MM.1S (cell line): ENCODE measurements around the gene DIAPH3.

Source experiments
- DNase-seq: peaks from one replicate; pipeline ENCODE4 v3.0.0-alpha.2; 2015
- H2AFZ ChIP-seq: fragments of 300-600 bp; sonication (generic); 2 replicates; pipeline ENCODE4 v1.6.0; 2016; ENCODE audit warnings: antibody characterized with exemption, low read length
- H3F3A ChIP-seq: fragments of 300-600 bp; sonication (generic); 2 replicates; pipeline ENCODE4 v1.6.1; 2016; ENCODE audit warnings: mild to moderate bottlenecking, antibody characterized with exemption, low read length, moderate library complexity, mixed read lengths; ENCODE audit not compliant: insufficient read depth
- H3K27ac ChIP-seq: fragments of 300-600 bp; sonication (generic); 2 replicates; pipeline ENCODE4 v1.5.1; 2016; ENCODE audit warnings: mild to moderate bottlenecking, low read length
- H3K27me3 ChIP-seq: fragments of 300-600 bp; sonication (generic); replicated peaks from 2 replicates; pipeline ENCODE4 v1.6.0; 2016; ENCODE audit warnings: low read length; ENCODE audit not compliant: insufficient read depth
- H3K36me3 ChIP-seq: fragments of 300-600 bp; sonication (generic); replicated peaks from 2 replicates; pipeline ENCODE4 v1.6.1; 2016; ENCODE audit warnings: mild to moderate bottlenecking, low read length, mixed read lengths; ENCODE audit not compliant: insufficient read depth
- H3K4me1 ChIP-seq: fragments of 300-600 bp; sonication (generic); 2 replicates; pipeline ENCODE4 v1.6.1; 2016; ENCODE audit warnings: low read length, mixed read lengths
- H3K4me2 ChIP-seq: fragments of 300-600 bp; sonication (generic); 2 replicates; pipeline ENCODE4 v1.6.0; 2016; ENCODE audit warnings: low read depth, low read length
- H3K4me3 ChIP-seq: fragments of 300-600 bp; sonication (generic); 2 replicates; pipeline ENCODE4 v1.5.1; 2016; ENCODE audit warnings: low read length, mixed read lengths
- H3K79me2 ChIP-seq: fragments of 300-600 bp; sonication (generic); 2 replicates; pipeline ENCODE4 v1.6.1; 2016; ENCODE audit warnings: mixed run types, low read length, mixed read lengths
- H3K9ac ChIP-seq: fragments of 300-600 bp; sonication (generic); 2 replicates; pipeline ENCODE4 v1.6.1; 2016; ENCODE audit warnings: low read length, mixed read lengths
- H3K9me2 ChIP-seq: fragments of 300-600 bp; sonication (generic); replicated peaks from 2 replicates; pipeline ENCODE4 v1.6.1; 2016; ENCODE audit warnings: mild to moderate bottlenecking, low read length, mixed read lengths; ENCODE audit not compliant: insufficient read depth
- H3K9me3 ChIP-seq: fragments of 300-600 bp; sonication (generic); replicated peaks from 2 replicates; pipeline ENCODE4 v1.6.1; 2016; ENCODE audit warnings: mild to moderate bottlenecking, low read length, mixed read lengths; ENCODE audit not compliant: insufficient read depth
- H4K20me1 ChIP-seq: fragments of 300-600 bp; sonication (generic); 2 replicates; pipeline ENCODE4 v1.6.1; 2016; ENCODE audit warnings: mild to moderate bottlenecking, low read length, moderate library complexity, mixed read lengths; ENCODE audit not compliant: insufficient read depth
- EZH2 ChIP-seq: fragments of 300-600 bp; sonication (generic); optimal IDR thresholded peaks from 2 replicates; pipeline ENCODE3; 2017; ENCODE audit warnings: low read depth, mild to moderate bottlenecking, antibody characterized with exemption, low read length, mixed read lengths
- EZH2phosphoT487 ChIP-seq: fragments of 300-600 bp; sonication (generic); IDR thresholded peaks from 2 replicates; pipeline ENCODE4 v1.6.1; 2018; ENCODE audit warnings: antibody characterized with exemption, low read length
- TF ChIP-seq, protein P1 (sequence below): fragments of 300-600 bp; sonication (generic); IDR thresholded peaks from 2 replicates; pipeline ENCODE4 v1.5.1; 2016; ENCODE audit warnings: antibody characterized with exemption, low read length, mixed read lengths

Gene DIAPH3

DNA sequence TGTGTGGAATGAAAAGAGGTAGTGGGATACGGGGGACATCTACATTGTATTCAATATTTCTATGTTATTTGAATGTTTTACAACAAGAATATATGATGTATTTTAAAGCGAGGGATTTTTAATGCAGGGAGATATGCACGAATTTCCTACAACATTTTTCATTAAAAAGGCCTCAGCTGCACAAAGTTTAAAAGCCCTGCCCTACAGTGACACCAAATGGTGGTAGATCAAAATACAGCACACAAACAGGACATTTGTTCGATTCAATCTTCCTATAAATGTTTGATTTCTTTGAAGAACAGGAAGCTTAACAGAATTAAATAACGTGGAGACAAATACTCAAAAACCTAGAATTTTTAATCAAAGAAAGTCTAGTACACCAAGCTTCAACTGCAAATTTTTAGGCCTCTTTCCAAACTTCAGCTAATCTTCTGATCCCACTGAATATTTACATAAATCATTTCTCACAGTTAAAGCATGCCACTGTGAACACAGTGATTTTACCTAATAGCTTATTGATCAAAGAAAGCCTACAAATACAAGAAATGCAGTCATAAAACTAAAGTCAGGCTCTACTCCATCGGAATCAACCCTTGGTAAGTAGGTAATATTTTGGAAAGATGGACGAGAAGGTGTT lies 257.2 kb downstream of the DIAPH3 start:
- Histone ChIP-seq H2AFZ (no peak overlapping the region), H3K9ac (no peak overlapping the region), H3K79me2 (no peaks in the 10 kb centered on the region), H3K36me3 (no peaks in the 10 kb centered on the region), H3K9me3 (no peaks in the 10 kb centered on the region), H4K20me1 (no peaks in the 10 kb centered on the region), H3K27me3 (no peaks in the 10 kb centered on the region), H3K4me2 (no peak overlapping the region), H3K4me3 (no peak overlapping the region), H3K27ac (no peak overlapping the region), H3K4me1 (no peaks in the 10 kb centered on the region), H3F3A (no peaks in the 10 kb centered on the region), H3K9me2 (no peaks in the 10 kb centered on the region)
- peak; percentile 19 for DNase-seq
- TF ChIP-seq, protein P1, sequence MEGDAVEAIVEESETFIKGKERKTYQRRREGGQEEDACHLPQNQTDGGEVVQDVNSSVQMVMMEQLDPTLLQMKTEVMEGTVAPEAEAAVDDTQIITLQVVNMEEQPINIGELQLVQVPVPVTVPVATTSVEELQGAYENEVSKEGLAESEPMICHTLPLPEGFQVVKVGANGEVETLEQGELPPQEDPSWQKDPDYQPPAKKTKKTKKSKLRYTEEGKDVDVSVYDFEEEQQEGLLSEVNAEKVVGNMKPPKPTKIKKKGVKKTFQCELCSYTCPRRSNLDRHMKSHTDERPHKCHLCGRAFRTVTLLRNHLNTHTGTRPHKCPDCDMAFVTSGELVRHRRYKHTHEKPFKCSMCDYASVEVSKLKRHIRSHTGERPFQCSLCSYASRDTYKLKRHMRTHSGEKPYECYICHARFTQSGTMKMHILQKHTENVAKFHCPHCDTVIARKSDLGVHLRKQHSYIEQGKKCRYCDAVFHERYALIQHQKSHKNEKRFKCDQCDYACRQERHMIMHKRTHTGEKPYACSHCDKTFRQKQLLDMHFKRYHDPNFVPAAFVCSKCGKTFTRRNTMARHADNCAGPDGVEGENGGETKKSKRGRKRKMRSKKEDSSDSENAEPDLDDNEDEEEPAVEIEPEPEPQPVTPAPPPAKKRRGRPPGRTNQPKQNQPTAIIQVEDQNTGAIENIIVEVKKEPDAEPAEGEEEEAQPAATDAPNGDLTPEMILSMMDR, result peak; percentile 45
- no peak for TF ChIP-seq EZH2

DNA sequence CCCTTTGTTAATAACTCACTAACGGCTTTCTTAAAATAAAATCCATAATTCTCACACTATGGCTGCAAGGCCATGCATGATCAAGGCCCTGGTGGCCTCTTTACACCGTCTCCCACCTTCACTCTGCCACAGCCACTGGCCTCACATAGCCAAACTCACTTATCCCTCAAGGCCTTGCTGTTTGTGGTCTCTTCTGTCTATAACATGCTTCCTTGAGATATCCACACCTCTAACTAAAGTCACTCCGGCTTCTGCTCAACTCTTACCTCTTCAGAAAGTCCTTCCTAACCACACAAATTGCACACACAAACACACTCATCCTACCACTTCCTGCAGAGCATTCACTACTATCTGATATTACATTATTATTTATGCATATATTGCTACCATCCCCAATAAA lies 262.5 kb downstream of the DIAPH3 start:
- no peaks in the 10 kb centered on the region for H3K9me2 ChIP-seq
- H2AFZ ChIP-seq, result no peak overlapping the region
- no peak overlapping the region for H3K4me2 ChIP-seq
- no peaks in the 10 kb centered on the region for H3K79me2 ChIP-seq
- no peaks in the 10 kb centered on the region for H4K20me1 ChIP-seq
- DNase-seq, result no peak
- no peaks in the 10 kb centered on the region for H3K4me1 ChIP-seq
- H3K36me3 ChIP-seq, result no peaks in the 10 kb centered on the region
- TF ChIP-seq EZH2, result no peak
- TF ChIP-seq, protein P1, result no peak
- TF ChIP-seq EZH2phosphoT487, result no peak
- no peaks in the 10 kb centered on the region for H3K9me3 ChIP-seq
- no peaks in the 10 kb centered on the region for H3F3A ChIP-seq
- H3K27ac ChIP-seq, result no peak overlapping the region
- no peak overlapping the region for H3K4me3 ChIP-seq
- H3K9ac ChIP-seq, result no peak overlapping the region
- no peaks in the 10 kb centered on the region for H3K27me3 ChIP-seq

DNA sequence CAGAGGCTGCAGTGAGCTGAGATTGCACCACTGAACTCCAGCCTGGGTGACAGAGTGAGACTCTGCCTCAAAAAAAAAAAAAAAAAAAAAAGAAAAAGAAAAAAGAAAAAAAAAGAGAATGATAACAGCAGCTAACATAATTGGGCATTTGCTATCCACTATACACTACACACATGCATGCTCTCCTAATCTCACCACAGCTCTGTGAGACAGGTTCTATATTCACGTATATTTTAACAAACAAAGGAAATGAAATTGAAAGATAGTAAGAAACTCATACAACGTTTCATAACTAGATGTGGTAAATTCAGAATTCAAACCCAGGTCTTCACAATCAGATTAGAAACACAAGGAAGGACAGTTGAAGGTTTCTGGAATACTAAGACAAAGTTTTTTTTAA lies 265.7 kb downstream of the DIAPH3 start:
- no peaks in the 10 kb centered on the region for H4K20me1 ChIP-seq
- no peaks in the 10 kb centered on the region for H3K9me2 ChIP-seq
- H3K27ac ChIP-seq, result no peak overlapping the region; the same call in 1 of the 2 replicates
- no peak overlapping the region for H3K4me3 ChIP-seq
- H3K4me2 ChIP-seq, result no peak overlapping the region
- H2AFZ ChIP-seq, result no peak overlapping the region
- no peaks in the 10 kb centered on the region for H3F3A ChIP-seq
- no peaks in the 10 kb centered on the region for H3K36me3 ChIP-seq
- H3K9me3 ChIP-seq, result no peaks in the 10 kb centered on the region
- no peaks in the 10 kb centered on the region for H3K79me2 ChIP-seq
- H3K4me1 ChIP-seq, result no peaks in the 10 kb centered on the region
- peak; percentile 12 for DNase-seq
- TF ChIP-seq EZH2 (no peak), EZH2phosphoT487 (no peak)
- TF ChIP-seq, protein P1, result no peak
- no peak overlapping the region for H3K9ac ChIP-seq
- no peaks in the 10 kb centered on the region for H3K27me3 ChIP-seq
